SU-DHL-6 (cell line): ENCODE data around the gene CDK6.

ENCODE experiments used
- CTCF ChIP-seq: fragments of 200-600 bp; sonication (generic); IDR thresholded peaks from one replicate; pipeline ENCODE4 v1.5.1; 2017; ENCODE audit warnings: antibody characterized with exemption, mild to moderate bottlenecking, low read length, moderate library complexity; ENCODE audit not compliant: insufficient read depth, poor library complexity, severe bottlenecking
- EZH2phosphoT487 ChIP-seq: fragments of 200-600 bp; sonication (generic), shearing (Covaris generic); conservative IDR thresholded peaks from 2 replicates; pipeline ENCODE4 v1.6.1; 2018; ENCODE audit warnings: mild to moderate bottlenecking, antibody characterized with exemption, low read length, moderate library complexity, mixed read lengths

GRCh38 chr7:92694211-92694610 lies 142.2 kb downstream of the CDK6 start:
- no peak for TF ChIP-seq CTCF
- TF ChIP-seq EZH2phosphoT487: no peak
